ENCODE measurements around the gene KCTD14.
"Not testable (repeated sequence)": the region's sequence is repeated elsewhere in the genome, so short reads cannot be mapped to it uniquely, and the experiment has no call there.

Gene KCTD14

DNA sequence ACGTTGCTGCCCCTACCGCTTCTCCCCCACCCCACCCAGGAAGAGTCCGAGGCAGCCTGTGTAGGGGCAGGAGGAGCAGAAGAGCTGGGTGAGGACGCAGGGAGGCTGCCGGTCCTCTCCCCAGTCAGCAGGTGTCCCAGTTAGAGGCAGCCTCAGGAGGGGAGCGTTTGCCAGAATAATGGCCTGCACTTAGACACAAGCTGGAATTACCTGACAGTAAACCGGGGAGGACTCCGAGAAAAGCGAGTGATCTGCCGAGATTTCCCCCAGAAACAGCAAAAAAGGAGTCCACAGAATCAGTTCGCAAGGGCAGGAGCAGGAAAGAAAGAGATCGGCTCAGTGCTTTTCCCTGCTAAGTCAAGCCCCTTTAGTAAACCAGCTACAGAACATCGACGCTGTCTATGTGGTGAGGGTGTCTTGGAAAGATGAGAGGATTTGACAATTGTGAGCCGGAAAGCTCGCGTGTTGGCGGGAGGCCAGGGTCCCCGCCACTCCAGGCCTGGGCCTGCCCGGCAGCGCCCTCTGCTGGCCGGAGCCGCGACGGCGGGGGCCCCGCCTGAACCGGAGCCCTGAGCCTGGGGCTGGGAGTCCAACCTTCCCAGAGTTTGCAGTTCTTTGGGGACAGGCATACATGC lies 22.9 kb upstream of the KCTD14 start:
- H3K4me3 ChIP-seq (ENCODE audit: low read length) = peak overlapping the region; percentile 68
- DNase-seq (ENCODE audit: low read depth) = peak; percentile 46
- TF ChIP-seq, protein P1, sequence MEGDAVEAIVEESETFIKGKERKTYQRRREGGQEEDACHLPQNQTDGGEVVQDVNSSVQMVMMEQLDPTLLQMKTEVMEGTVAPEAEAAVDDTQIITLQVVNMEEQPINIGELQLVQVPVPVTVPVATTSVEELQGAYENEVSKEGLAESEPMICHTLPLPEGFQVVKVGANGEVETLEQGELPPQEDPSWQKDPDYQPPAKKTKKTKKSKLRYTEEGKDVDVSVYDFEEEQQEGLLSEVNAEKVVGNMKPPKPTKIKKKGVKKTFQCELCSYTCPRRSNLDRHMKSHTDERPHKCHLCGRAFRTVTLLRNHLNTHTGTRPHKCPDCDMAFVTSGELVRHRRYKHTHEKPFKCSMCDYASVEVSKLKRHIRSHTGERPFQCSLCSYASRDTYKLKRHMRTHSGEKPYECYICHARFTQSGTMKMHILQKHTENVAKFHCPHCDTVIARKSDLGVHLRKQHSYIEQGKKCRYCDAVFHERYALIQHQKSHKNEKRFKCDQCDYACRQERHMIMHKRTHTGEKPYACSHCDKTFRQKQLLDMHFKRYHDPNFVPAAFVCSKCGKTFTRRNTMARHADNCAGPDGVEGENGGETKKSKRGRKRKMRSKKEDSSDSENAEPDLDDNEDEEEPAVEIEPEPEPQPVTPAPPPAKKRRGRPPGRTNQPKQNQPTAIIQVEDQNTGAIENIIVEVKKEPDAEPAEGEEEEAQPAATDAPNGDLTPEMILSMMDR (conservative IDR thresholded peaks at IDR 0.05; ENCODE audit: low read length) = peak; percentile 67

DNA sequence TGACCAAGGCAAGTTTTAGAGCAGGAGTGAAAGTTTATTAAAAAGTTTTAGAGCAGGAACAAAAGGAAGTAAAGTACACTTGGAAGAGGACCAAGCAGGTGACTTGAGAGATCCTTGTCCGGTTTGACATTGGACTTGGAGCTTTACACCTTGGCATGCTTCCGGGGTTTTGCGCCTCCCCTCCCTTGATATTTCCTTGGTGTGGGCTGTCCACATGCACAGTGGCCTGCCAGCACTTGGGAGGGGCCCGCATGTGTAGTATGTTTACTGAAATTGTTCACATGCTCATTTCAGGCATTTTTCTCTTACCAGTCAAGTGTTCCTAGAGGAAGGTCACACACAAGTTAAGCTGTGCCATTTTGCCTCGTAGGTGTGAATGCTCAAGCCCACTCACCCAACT lies 21.6 kb upstream of the KCTD14 start:
- H3K4me3 ChIP-seq (ENCODE audit: low read length) = no peak overlapping the region
- no peak for DNase-seq (ENCODE audit: low read depth)
- TF ChIP-seq, protein P1 (conservative IDR thresholded peaks at IDR 0.05; ENCODE audit: low read length) = no peak

DNA sequence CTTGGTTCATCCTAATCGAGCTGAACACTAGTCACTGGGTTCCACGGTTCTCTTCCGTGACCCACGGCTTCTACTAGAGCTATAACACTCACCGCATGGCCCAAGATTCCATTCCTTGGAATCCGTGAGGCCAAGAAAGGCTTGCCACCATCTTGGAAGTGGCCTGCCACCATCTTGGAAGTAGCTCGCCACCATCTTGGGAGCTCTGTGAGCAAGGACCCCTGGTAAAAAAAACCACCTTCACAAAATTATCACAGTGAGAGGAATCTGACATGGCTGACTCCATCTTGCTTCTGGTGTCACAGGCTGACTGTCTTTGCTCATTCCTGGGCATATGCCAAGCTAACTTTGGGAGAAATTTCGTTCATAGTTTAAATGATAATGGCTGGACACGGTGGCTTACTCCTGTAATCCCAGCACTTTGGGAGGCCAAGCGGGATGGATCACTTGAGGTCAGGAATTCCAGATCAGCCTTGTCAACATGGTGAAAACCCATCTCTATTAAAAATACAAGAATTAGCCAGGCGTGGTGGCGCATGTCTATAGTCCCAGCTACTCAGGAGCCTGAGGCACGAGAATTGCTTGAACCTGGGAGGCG lies 18.9 kb upstream of the KCTD14 start:
- DNase-seq (ENCODE audit: low read depth) = no peak
- TF ChIP-seq, protein P1 (conservative IDR thresholded peaks at IDR 0.05; ENCODE audit: low read length) = no peak

DNA sequence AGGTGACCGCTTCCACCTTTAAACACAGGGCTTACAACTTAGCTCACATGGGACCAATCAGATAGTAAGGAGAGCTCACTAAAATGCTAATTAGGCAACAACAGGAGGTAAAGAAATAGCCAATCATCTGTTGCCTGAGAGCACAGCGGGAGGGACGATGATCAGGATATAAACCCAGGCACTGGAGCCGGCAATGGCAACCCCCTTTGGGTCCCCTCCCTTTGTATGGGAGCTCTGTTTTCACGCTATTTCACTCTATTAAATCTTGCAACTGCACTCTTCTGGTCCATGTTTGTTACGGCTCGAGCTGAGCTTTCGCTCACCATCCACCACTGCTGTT lies 18.3 kb upstream of the KCTD14 start:
- H3K4me3 ChIP-seq (ENCODE audit: low read length); DNase-seq (ENCODE audit: low read depth): not testable (repeated sequence)

More for the DNA sequence above, 18.9 kb upstream of the KCTD14 start:
- no peak overlapping the region for H3K4me3 ChIP-seq (ENCODE audit: low read length)

DNA sequence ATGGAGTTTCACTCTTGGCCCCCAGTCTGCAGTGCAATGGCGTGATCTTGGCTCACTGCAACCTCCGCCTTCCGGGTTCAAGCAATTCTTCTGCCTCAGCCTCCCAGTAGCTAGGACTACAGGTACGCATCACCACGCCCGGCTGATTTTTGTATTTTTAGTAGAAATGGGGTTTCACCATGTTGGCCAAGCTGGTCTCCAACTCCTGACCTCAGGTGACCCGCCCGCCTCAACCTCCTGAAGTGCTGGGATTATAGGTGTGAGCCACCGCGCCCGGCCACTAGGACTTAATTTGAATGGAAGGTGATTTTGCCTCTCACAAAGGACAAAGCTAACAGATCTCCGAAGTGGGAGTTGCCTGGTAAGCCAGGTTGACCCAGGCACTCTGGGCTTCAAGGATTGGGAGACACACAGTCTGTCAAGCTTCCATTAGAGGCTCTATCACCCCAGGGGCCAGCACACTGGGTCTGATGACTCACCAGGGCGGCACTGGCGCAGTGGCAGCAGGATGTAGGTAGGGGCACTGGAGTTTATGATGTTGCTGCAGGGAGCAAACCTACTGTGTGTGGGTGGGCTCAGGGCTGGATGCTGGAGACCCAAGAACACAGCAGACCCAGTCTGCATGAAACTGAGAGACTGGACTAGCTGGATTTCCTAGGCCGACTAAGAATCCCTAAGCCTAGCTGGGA lies 17.8 kb upstream of the KCTD14 start:
- TF ChIP-seq, protein P1 (conservative IDR thresholded peaks at IDR 0.05; ENCODE audit: low read length) = no peak
- no peak for DNase-seq (ENCODE audit: low read depth)
- H3K4me3 ChIP-seq (ENCODE audit: low read length) = no peak overlapping the region

DNA sequence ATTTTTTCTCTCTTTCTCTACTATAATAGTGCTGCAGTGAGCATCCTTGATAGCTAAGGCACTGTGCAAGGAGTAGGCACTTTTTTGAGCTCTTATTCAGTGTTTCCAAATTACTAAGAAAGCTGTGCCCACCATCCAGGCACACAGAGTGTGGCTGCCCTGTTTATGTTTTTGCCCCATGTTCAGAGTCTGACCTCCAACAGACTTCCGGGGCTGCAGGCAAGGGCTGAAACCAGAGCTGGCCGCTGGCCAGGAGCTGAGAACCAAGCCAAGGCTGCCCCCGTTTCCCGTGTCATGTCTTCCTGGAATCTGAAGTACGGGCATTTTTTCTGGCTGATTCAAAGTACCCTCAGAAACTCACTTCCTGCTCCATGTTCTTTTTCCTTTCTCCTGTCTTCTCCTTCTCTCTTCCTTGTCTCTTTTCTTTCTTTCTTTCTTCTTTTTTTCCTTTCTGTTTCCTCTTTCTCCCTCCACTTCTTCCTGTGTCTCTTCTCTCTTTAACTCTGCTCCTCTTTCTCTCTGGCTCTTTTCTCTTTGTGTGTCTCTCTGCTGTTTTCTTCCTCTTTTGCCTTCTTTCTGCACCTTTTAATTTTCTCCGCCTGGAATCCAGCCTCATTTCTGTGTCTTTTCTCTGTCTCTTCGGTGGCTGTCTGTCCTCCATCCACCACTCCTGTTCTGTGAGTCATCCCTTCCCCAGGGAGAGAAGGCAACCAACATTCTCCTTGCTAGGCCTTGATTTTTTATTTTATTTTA lies 17.0 kb upstream of the KCTD14 start:
- H3K4me3 ChIP-seq (ENCODE audit: low read length) = peak overlapping the region; percentile 26
- TF ChIP-seq, protein P1 (conservative IDR thresholded peaks at IDR 0.05; ENCODE audit: low read length) = no peak
- DNase-seq (ENCODE audit: low read depth) = peak; percentile 88

DNA sequence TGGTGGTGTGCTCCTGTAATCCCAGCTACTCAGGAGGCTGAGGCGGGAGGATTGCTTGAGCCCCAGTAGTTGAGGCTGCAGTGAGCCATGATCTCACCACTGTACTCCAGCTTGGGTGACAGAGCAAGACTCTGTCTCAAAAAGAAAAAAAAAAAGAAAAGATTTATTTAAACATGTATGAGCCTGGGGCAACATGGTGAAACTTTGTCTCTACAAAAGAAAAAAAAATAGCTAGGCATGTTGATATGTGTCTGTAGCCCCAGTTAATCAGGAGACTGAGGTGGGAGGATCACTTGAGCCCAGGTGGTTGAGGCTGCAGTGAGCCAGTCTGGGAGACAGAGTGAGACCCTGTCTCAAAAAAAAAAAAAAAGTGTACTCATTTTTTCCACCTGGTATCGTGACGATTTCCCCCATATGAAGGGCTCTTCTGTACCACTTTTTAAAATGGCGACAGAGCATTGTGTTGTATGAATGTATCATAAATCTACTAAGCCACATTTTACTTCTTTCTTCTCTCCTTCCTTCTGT lies 16.4 kb upstream of the KCTD14 start:
- no peak overlapping the region for H3K4me3 ChIP-seq (ENCODE audit: low read length)
- TF ChIP-seq, protein P1 (conservative IDR thresholded peaks at IDR 0.05; ENCODE audit: low read length) = no peak
- no peak for DNase-seq (ENCODE audit: low read depth)

All from AG10803 (cell line).